Measurements from ENCODE around the gene ABHD4.
A peak's percentile ranks its signal among the peaks of the same experiment; 100 is the strongest.

ABHD4 gene

DNA sequence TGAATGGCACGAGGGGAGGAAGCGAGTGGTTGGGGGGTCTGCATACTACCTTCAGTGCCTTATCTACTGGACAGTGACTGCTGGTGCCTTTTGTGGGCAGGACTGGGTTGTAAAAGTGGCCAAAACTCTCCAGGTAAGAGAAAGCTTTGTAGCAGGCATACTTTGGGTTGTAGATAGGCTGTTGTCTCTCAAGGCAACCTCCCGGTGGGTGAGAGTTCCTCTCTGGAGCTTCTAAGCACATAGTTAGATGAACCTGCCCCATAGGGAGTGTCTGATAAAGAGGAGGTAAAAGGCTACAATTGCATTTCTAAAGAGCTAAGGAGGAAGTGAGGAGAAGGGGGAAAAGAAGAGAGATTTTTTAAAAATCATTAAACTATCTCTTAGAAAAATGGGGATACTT lies 4.9 kb upstream of the ABHD4 start:
- TF ChIP-seq, protein P1, sequence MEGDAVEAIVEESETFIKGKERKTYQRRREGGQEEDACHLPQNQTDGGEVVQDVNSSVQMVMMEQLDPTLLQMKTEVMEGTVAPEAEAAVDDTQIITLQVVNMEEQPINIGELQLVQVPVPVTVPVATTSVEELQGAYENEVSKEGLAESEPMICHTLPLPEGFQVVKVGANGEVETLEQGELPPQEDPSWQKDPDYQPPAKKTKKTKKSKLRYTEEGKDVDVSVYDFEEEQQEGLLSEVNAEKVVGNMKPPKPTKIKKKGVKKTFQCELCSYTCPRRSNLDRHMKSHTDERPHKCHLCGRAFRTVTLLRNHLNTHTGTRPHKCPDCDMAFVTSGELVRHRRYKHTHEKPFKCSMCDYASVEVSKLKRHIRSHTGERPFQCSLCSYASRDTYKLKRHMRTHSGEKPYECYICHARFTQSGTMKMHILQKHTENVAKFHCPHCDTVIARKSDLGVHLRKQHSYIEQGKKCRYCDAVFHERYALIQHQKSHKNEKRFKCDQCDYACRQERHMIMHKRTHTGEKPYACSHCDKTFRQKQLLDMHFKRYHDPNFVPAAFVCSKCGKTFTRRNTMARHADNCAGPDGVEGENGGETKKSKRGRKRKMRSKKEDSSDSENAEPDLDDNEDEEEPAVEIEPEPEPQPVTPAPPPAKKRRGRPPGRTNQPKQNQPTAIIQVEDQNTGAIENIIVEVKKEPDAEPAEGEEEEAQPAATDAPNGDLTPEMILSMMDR (IDR thresholded peaks at IDR 0.05; ENCODE audit: control insufficient read depth, extremely low read depth, insufficient read depth) = no peak
- DNase-seq (ENCODE audit: low read depth) = no peak
- no peak overlapping the region for H3K4me3 ChIP-seq (ENCODE audit: low read depth, low read length)

DNA sequence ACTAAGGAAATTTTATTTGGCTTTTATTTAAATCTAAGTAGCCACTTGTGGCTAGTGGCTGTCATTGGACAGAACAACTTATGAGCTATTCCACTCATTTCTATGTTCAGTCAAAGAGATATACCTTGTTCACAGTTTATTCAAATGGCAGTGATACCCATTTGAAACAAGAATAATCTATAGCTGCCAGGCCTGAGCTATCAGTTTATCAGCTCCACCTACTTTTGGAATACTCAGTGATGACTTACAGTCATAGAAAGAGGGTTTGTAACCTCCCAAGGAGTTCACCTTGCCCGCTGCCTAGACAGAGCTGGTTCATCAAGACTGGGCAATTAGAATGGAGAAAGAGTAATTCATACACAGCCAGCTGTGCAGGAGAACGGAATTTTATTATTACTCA lies 4.5 kb upstream of the ABHD4 start:
- TF ChIP-seq, protein P1 (IDR thresholded peaks at IDR 0.05; ENCODE audit: control insufficient read depth, extremely low read depth, insufficient read depth) = no peak
- no peak overlapping the region for H3K4me3 ChIP-seq (ENCODE audit: low read depth, low read length)
- DNase-seq (ENCODE audit: low read depth) = no peak

DNA sequence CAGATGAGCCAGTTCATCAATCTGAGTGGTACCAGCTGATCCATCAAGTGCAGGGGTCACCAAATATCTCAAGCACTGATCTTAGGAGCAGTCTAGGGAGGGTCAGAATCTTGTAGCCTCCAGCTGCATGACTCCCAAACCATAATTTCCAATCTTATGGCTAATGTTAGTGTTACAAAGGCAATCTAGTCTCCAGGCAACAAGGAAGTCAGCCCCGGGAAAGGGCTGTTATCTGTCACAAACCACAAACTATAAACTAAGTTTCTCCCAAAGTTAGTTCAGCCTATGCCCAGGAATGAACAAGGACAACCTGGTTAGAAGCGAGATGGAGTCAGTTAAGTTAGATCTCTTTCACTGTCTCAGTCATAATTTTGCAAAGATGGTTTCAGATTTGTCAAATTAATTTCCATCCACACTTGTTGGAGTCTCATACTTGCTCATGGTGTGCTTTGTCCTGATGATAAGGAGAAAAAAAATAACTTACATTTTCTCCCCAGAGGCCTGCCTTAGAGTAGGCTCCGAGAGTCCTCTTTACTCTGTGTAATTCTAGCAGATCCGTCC lies 3.9 kb upstream of the ABHD4 start:
- no peak overlapping the region for H3K4me3 ChIP-seq (ENCODE audit: low read depth, low read length)
- no peak for DNase-seq (ENCODE audit: low read depth)
- TF ChIP-seq, protein P1 (IDR thresholded peaks at IDR 0.05; ENCODE audit: control insufficient read depth, extremely low read depth, insufficient read depth) = no peak

DNA sequence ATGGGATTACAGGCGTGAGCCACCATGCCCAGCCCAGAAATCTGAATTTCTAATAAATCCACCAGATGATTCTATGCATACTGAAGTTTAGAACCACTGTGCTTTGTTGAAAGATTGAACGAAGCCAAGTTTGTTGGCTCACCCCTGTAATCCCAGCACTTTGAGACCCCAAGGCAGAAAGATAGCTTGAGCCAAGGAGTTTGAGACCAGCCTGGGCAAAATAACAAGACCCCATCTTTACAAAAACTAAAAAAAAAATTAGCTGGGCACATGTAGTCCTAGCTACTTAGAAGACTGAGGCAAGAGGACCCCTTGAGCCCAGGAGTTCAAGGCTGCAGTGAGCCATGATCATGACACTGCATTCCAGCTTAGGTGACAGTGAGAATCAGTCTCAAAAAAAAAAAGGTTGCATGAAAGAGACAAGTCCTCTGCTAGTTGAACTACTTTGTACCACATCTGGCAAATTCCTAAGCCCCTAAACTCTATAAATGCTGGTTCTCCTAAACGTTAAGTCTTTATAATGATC lies 1.7 kb upstream of the ABHD4 start:
- no peak overlapping the region for H3K4me3 ChIP-seq (ENCODE audit: low read depth, low read length)
- no peak for DNase-seq (ENCODE audit: low read depth)
- TF ChIP-seq, protein P1 (IDR thresholded peaks at IDR 0.05; ENCODE audit: control insufficient read depth, extremely low read depth, insufficient read depth) = no peak

DNA sequence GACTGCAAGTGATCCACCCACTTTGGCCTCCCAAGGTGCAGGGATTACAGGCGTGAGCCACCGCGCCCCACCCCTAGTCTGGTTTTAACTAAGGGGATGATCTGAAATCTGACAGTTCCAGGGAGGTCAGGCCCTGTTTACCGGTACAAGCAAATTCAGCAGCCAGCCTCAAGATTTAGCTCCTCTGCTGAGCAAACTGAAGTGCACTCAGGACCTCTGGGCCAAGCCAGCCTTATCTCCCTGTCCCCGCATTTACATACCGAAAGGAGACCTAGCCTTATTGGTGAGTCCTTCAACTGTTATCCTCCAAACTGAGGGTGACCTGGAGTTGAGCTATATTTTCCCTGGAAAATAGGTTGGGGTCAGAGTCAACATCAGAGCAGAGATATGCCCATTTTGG lies 835 bp upstream of the ABHD4 start:
- no peak for DNase-seq (ENCODE audit: low read depth)
- no peak overlapping the region; the same call in 1 of the 2 replicates for H3K4me3 ChIP-seq (ENCODE audit: low read depth, low read length)
- TF ChIP-seq, protein P1 (IDR thresholded peaks at IDR 0.05; ENCODE audit: control insufficient read depth, extremely low read depth, insufficient read depth) = no peak

DNA sequence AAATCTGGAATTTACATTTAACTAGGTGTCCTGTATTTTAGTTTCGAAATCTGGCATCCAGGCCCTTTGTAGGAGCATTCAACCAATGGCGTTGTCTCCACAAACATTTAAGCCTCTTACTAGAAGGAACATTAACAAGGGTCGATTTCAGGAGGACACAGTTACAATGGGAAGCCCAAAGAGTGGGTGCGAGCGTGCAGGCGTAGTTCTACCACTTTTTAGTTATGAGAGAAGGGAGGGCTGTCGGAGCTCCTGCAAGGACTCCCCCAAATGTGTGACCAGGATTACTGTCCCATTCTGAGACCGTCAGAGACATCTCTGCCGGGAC lies 365 bp upstream of the ABHD4 start:
- no peak for DNase-seq (ENCODE audit: low read depth)
- H3K4me3 ChIP-seq (ENCODE audit: low read depth, low read length) = peak overlapping the region; percentile 95
- TF ChIP-seq, protein P1 (IDR thresholded peaks at IDR 0.05; ENCODE audit: control insufficient read depth, extremely low read depth, insufficient read depth) = no peak

DNA sequence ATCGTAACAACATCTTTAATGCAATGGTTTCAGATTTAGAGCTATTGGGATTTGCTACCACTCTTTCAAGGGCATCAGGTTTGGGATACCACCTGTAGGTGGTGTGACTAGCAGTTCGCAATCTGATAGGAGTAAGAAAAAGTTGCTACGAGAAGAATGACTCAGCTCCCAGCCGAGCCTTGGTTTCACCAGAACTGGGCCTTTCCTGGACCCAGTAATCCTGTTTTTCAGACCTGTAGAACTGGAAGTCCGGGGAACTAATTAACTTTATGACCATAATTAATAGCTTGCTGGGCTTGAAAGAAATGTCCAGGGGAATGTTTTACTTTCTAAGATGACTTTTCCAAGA lies 770 bp downstream of the ABHD4 start:
- peak; percentile 80 for DNase-seq (ENCODE audit: low read depth)
- TF ChIP-seq, protein P1 (IDR thresholded peaks at IDR 0.05; ENCODE audit: control insufficient read depth, extremely low read depth, insufficient read depth) = peak; percentile 24; the same call in 1 of the 2 replicates
- H3K4me3 ChIP-seq (ENCODE audit: low read depth, low read length) = peak overlapping the region; percentile 95
